Upper lobe of left lung (tissue), 6 donors: ENCODE results near the gene SPSB1. TPM values are rescaled to one million over a fixed set of nuclear protein-coding genes. Genes with fewer than 3 reads are reported as not detected.

Experiments
- ATAC-seq, 2 donors: fragments of 200-7000 bp; cut with Tn5 transposase; one replicate each; pipeline ENCODE4 v1.9.1; 2022; ENCODE audit warnings: mild to moderate bottlenecking in 2 of 2, moderate library complexity in 2 of 2; ENCODE audit not compliant: low FRiP score in 2 of 2
- DNase-seq, 2 donors: peaks; one replicate each; pipeline ENCODE4 v3.0.0-alpha.2; 2019 to 2020
- H3K27ac ChIP-seq, 4 donors: fragments of 200-600 bp; sonication (generic); one replicate each; pipeline ENCODE4 v1.5.1; 2016 to 2019
- H3K27me3 ChIP-seq, 4 donors: fragments of 200-600 bp; sonication (generic); one replicate each; pipeline ENCODE4 v1.5.1; 2017 to 2019
- H3K36me3 ChIP-seq, 4 donors: fragments of 200-600 bp; sonication (generic); one replicate each; pipeline ENCODE4 v1.5.1; 2016 to 2019
- H3K4me1 ChIP-seq, 4 donors: fragments of 200-600 bp; sonication (generic); one replicate each; pipeline ENCODE4 v1.5.1; 2018 to 2019
- H3K4me3 ChIP-seq, 4 donors: fragments of 200-600 bp; sonication (generic); one replicate each; pipeline ENCODE4 v1.5.1; 2017 to 2019; ENCODE audit warnings: mild to moderate bottlenecking in 2 of 4, moderate library complexity in 1 of 4
- H3K9me3 ChIP-seq, 4 donors: fragments of 200-600 bp; sonication (generic); one replicate each; pipeline ENCODE4 v1.5.1; 2018 to 2019
- CTCF ChIP-seq, 6 experiments: fragments of 450-650 bp in 4 of 6; fragments of 200-600 bp in 2 of 6; sonication (generic) in 2 of 6; IDR thresholded peaks; one replicate each; pipeline ENCODE4 v1.5.1; 2016 to 2019; ENCODE audit warnings: antibody characterized with exemption in 6 of 6
- EP300 ChIP-seq, 4 donors: sonication (generic); formaldehyde crosslinking; IDR thresholded peaks; one replicate each; pipeline ENCODE4 v1.5.1; 2017; ENCODE audit warnings: antibody characterized with exemption in 4 of 4, control low read depth in 2 of 4
- POLR2A ChIP-seq, 4 donors: fragments of 450-650 bp; IDR thresholded peaks; one replicate each; pipeline ENCODE4 v1.5.1; 2016 to 2017; ENCODE audit warnings: antibody characterized with exemption in 4 of 4, mild to moderate bottlenecking in 2 of 4
- POLR2AphosphoS5 ChIP-seq, 2 donors: sonication (generic); formaldehyde crosslinking; IDR thresholded peaks; one replicate each; pipeline ENCODE4 v1.5.1; 2017; ENCODE audit warnings: antibody characterized with exemption in 2 of 2
- WGBS, 2 donors: methylation state at CpG; one replicate each; pipeline ENCODE4 v1.1.5; 2017 to 2018; 5-methylcytosine and 5-hydroxymethylcytosine counted together
- total RNA-seq, 6 donors: library from RNA; depleted of rRNA in 4 of 6; stranded (reverse); fragments of >200 nt in 4 of 6; gene quantifications; one replicate each; pipeline versions ENCODE4 v1.1.0 to v1.2.1, GENCODE V29; 2016 to 2021
- donor health status: DM: no; HTN: no; CAD: no; lungs with moderate emphysema.
- donor health status: DM: no; HTN: yes; CAD: no; lungs with severe emphysema.

The SPSB1 gene
- total RNA-seq, 6 donors from 2014 or later: 21.0 to 49.1 (median 30.3) TPM

GRCh38 chr1:9394010-9394409 is 101.3 kb downstream of the SPSB1 start:
- ATAC-seq: no peak
- WGBS, 2 donors: 73 to 87% methylated on average over 6 of the region's 6 CpGs
- Histone ChIP-seq H3K27me3 (no peaks in the 10 kb centered on the region), H3K4me3 (no peak overlapping the region), H3K9me3 (peaks cover 0 to 4% (median 0%) of the 10 kb centered on the region in 4 donors), H3K36me3 (no peaks in the 10 kb centered on the region), H3K4me1 (no peaks in the 10 kb centered on the region), H3K27ac (no peak overlapping the region)
- TF ChIP-seq EP300 (IDR thresholded peaks at IDR 0.05): no peak
- TF ChIP-seq POLR2AphosphoS5 (IDR thresholded peaks at IDR 0.05): no peak
- no peak for TF ChIP-seq CTCF (IDR thresholded peaks at IDR 0.05)
- no peak for TF ChIP-seq POLR2A (IDR thresholded peaks at IDR 0.05)
- no peak for DNase-seq

- H3K27me3 ChIP-seq: no peaks in the 10 kb centered on the region
- peaks cover 0 to 4% (median 0%) of the 10 kb centered on the region in 4 donors for H3K9me3 ChIP-seq
- no peaks in the 10 kb centered on the region for H3K36me3 ChIP-seq
- H3K27ac ChIP-seq: no peak overlapping the region
- TF ChIP-seq POLR2A (IDR thresholded peaks at IDR 0.05): no peak
- WGBS, 2 donors: 92 to 93% methylated on average over 7 of the region's 7 CpGs
- peaks cover under 1 to 8% (median 7%) of the 10 kb centered on the region in 4 donors for H3K4me1 ChIP-seq
- no peak for DNase-seq
- ATAC-seq: no peak
- no peak overlapping the region for H3K4me3 ChIP-seq
These were observed 102.3 kb downstream of the SPSB1 start for GRCh38 chr1:9395018-9395417.

GRCh38 chr1:9397047-9397446 is 104.4 kb downstream of the SPSB1 start:
- no peaks in the 10 kb centered on the region for H3K36me3 ChIP-seq
- no peak overlapping the region for H3K27ac ChIP-seq
- DNase-seq (no peak), ATAC-seq (no peak)
- H3K9me3 ChIP-seq: peaks cover 0 to 4% (median 0%) of the 10 kb centered on the region in 4 donors
- peaks cover 8 to 27% (median 20%) of the 10 kb centered on the region in 4 donors for H3K4me1 ChIP-seq
- no peak overlapping the region for H3K4me3 ChIP-seq
- TF ChIP-seq CTCF (IDR thresholded peaks at IDR 0.05) (no peak), EP300 (IDR thresholded peaks at IDR 0.05) (no peak), POLR2A (IDR thresholded peaks at IDR 0.05) (no peak), POLR2AphosphoS5 (IDR thresholded peaks at IDR 0.05) (no peak)
- H3K27me3 ChIP-seq: no peaks in the 10 kb centered on the region
- WGBS, 2 donors: 89 to 90% methylated on average over 6 of the region's 6 CpGs

GRCh38 chr1:9397997-9398526 is 105.4 kb downstream of the SPSB1 start:
- 45 to 50% methylated on average over 5 to 13 of the region's 13 CpGs for WGBS, 2 donors
- H3K36me3 ChIP-seq: no peaks in the 10 kb centered on the region
- peaks cover 0 to 4% (median 0%) of the 10 kb centered on the region in 4 donors for H3K9me3 ChIP-seq
- H3K27ac ChIP-seq: no peak overlapping the region
- H3K4me3 ChIP-seq: no peak overlapping the region
- H3K27me3 ChIP-seq: no peaks in the 10 kb centered on the region
- no peak for DNase-seq
- H3K4me1 ChIP-seq: peaks cover 12 to 29% (median 21%) of the 10 kb centered on the region in 4 donors
- peak in 1 of 2 donors; percentile 34 for ATAC-seq
- TF ChIP-seq CTCF (IDR thresholded peaks at IDR 0.05) (no peak), POLR2AphosphoS5 (IDR thresholded peaks at IDR 0.05) (no peak), POLR2A (IDR thresholded peaks at IDR 0.05) (no peak), EP300 (IDR thresholded peaks at IDR 0.05) (no peak)

- ATAC-seq: peak in 1 of 2 donors; percentile 35
These were observed 107.1 kb downstream of the SPSB1 start for GRCh38 chr1:9399510-9400424.

More at GRCh38 chr1:9399510-9400424, 107.1 kb downstream of the SPSB1 start:
- Histone ChIP-seq H3K9me3 (peaks cover 0 to 4% (median 0%) of the 10 kb centered on the region in 4 donors), H3K36me3 (no peaks in the 10 kb centered on the region), H3K27ac (no peak overlapping the region), H3K4me1 (peaks cover 12 to 29% (median 21%) of the 10 kb centered on the region in 4 donors), H3K27me3 (no peaks in the 10 kb centered on the region), H3K4me3 (no peak overlapping the region)
- 60 to 75% methylated on average over 6 to 21 of the region's 21 CpGs for WGBS, 2 donors
- no peak for DNase-seq
- peak in 1 of 2 donors; percentile 21 for TF ChIP-seq POLR2AphosphoS5 (IDR thresholded peaks at IDR 0.05)
- no peak for TF ChIP-seq EP300 (IDR thresholded peaks at IDR 0.05)
